Activated CD4-positive, alpha-beta T cell treated with anti-CD3 and anti-CD28 coated beads, Interleukin-2, Interleukin-4, amounts not matched to agents 100 ng/mL and 50 ng/mL, durations not matched to agents 16 hours and 8 hours (primary cell): ENCODE data around the gene OR2D3.
"Not testable (repeated sequence)": the region's sequence is repeated elsewhere in the genome, so short reads cannot be mapped to it uniquely, and the experiment has no call there.

Experiments used
- DNase-seq: peaks from one replicate; pipeline ENCODE4 v3.0.0-alpha.2; 2020; ENCODE audit warnings: low spot score

The OR2D3 gene, protein sequence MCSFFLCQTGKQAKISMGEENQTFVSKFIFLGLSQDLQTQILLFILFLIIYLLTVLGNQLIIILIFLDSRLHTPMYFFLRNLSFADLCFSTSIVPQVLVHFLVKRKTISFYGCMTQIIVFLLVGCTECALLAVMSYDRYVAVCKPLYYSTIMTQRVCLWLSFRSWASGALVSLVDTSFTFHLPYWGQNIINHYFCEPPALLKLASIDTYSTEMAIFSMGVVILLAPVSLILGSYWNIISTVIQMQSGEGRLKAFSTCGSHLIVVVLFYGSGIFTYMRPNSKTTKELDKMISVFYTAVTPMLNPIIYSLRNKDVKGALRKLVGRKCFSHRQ

DNA sequence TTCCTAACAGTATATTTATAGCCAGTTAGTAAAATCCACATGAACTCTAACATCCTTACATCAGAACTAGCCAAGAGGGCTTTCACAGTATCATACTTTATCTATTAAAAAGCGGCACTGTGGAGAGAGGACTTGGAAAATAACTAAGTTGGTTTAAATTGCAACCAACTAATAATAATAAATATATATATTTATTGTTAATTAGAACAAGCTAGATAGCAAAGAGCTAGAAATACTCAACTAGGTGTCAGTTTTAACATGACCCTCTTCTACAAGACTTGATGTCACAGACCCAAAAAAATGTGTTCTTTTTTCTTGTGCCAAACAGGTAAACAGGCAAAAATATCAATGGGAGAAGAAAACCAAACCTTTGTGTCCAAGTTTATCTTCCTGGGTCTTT is at the start of gene OR2D3:
Gene OR2D3 (plus strand): TSS at position 301 of the 400 bp plus-strand sequence. CDS start 0 bp downstream, at position 301.
- DNase-seq: no peak

DNA sequence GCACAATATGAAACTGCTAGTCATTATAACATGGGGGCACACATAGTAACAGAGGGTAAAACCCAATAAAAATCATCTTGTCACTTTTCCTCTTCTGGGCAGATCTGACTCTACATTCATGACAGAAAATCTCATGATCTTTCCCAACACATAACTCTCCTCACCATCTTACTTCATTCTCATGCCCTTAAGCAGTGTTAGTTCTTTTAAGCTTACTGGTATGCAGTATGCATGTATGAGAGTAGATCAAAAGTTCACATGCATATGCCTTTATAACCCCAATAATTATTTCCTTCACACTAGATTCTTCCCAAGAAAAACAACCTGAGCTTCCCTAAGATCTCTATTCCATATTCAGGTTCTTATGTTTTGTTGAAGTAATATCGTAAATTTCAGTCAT is 49.5 kb upstream of the OR2D3 start:
- DNase-seq: no peak

DNA sequence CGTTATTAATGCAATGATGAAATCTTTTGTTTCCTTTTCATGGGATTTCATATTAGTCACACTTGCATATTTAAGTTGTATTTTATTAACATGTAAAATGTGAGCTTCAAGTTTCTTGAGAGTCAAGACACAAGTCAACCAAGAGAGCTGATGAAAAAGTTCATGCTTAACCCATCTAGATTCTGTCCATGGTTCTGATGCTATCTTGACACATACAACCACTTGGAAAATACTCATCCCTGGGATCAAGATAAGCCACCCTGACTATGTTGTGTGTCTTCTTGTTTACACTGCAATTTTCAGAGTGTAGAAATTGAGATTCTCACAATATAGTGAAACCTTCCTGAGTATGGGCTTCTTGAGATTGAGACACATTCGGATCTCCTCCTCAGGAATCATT is 45.0 kb upstream of the OR2D3 start:
- no peak for DNase-seq

DNA sequence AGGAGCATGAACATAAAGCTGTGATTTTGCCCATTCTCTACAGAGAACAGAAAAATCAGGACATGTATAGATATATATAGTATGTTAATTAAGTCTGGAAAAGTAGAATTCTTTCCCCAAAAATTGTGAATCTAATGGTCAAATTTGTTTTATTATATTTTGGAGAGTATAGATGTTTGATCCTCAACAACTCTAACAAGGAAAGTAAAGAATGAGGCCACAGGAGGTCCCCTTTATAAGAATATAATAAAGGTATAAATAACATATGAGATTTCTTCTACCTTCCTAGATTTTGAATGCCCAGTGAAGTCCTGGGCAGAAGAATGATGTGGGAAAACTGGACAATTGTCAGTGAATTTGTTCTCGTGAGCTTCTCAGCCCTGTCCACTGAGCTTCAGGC is 44.5 kb upstream of the OR2D3 start, which contains the start of gene OR10A4:
Gene OR10A4 (plus strand): TSS at position 301 of the 400 bp plus-strand sequence. CDS start 23 bp downstream, at position 324.
- no peak for DNase-seq

DNA sequence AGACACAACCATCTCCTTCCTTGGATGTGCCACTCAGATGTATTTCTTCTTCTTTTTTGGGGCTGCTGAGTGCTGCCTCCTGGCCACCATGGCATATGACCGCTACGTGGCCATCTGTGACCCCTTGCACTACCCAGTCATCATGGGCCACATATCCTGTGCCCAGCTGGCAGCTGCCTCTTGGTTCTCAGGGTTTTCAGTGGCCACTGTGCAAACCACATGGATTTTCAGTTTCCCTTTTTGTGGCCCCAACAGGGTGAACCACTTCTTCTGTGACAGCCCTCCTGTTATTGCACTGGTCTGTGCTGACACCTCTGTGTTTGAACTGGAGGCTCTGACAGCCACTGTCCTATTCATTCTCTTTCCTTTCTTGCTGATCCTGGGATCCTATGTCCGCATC is 43.9 kb upstream of the OR2D3 start:
- no peak for DNase-seq

DNA sequence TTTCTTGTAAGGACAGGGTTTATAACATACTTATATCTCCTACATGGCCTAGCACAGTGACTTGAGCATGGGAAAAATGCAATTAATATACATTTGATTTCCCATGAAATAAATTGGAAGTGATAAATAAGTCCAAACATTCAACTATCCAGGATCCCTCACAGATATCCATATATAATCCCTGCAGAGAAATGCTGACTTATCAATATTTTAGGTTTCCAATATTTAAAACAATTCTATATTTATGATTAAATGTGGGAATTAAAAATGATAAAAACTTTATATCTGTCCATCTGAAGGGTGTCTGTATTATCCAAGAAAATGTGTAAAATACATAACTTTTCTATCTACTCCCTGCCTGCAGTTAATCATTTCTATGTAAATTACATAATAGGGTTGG is 38.1 kb upstream of the OR2D3 start:
- DNase-seq: no peak

DNA sequence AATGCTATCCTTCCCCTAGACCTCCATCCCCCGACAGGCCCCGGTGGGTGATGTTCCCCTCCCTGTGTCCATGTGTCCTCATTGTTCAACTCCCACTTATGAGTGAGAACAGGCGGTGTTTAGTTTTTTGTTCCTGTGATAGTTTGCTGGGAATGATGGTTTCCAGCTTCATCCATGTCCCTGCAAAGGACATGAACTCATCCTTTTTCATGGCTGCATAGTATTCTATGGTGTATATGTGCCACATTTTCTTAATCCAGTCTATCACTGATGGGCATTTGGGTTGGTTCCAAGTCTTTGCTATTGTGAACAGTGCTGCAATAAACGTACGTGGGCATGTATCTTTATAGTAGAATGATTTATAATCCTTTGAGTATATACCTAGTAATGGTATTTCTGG is 33.1 kb upstream of the OR2D3 start:
- DNase-seq: not testable (repeated sequence)

DNA sequence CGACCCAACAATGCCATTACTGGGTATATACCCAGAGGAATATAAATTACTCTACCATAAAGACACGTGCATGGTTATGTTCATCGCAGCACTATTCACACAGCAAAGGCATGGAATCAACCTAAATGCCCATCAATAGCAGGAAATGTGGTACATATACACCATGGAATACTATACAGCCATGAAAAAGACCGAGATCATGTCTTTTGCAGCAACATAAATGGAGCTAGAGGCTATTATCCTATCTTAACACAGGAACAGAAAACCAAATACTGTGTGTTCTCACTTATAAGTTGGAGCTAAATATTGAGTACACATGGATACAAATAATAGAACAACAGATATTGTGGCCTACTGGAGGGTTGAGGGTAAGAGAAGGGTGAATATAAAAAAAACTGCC is 32.0 kb upstream of the OR2D3 start:
- no peak for DNase-seq

DNA sequence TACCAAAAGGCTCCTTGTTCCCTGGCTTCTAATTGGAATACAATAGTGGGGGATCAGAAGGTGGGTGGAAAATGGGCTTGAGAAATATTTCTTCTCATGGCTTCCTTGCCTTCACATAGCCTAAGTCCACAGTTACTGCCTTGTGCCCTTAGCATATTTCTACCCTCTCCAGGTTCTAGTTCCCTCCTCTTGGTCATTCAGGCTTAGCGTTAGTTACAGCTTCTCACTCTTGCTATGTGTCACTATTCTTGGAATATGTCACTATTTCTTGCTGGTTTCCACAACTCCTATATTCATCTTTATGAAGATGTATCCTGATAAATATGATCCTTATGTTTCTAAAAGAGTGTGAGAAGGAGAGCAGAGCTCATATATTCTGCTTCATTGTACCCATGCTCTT is 31.0 kb upstream of the OR2D3 start:
- no peak for DNase-seq

DNA sequence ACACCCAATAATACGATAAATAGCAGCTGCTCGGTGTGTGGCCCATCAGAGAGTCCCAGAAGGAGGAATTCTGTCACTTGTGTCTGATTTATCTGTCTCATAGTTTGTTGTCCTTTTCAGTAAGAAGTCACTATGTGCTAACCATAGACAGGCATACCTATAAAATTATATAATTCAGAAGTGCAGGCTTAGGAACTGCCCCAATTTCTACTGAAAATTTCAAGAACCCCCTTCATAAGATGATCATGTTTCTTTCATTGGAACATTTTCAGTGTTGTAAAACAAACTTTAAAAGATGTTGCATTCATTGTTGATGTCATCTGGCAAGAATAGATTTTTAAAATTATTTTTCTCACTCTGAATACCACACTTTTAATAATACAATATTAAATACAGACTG is 28.4 kb upstream of the OR2D3 start, which contains the start of gene OR2D2:
Gene OR2D2 (minus strand): TSS at position 101 of the 400 bp plus-strand sequence. CDS start 0 bp downstream, at position 101.
- no peak for DNase-seq

DNA sequence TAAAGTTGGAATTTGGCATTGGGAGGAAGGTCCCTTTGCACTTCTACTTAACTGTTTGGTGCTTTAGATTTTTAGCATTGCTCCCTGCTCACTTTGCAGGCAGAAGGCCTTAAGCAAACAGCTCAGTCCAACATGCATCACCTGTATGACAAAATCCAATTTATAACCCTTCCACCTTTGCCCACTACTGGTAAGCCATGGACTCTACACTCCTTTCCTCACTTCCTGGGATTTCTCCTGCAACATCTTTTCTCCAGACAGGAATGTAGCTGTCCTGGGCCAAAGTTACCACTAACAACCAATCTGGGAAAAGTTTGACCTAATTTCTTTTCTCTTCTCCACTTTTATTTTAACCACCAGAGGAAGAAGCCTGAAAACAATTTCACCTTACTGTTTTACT is 26.7 kb upstream of the OR2D3 start:
- DNase-seq: no peak

DNA sequence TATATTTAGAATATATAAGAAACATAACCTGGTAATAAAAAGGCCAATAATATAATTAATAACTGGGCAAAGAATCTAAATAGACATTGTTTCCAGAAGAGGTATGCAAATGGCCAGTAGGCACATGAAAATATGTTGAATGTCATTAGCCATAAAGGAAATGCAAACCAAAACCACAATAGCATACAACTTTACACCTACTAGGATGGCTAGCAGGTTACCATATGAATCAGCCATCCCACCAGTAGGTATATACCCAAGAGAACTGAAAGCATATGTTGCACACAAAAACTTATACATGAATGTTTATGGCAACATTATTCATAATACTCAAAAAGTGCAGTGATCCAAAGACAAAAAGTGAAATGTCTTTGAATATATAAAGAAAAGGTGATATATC is 25.8 kb upstream of the OR2D3 start:
- DNase-seq: peak; percentile 17

DNA sequence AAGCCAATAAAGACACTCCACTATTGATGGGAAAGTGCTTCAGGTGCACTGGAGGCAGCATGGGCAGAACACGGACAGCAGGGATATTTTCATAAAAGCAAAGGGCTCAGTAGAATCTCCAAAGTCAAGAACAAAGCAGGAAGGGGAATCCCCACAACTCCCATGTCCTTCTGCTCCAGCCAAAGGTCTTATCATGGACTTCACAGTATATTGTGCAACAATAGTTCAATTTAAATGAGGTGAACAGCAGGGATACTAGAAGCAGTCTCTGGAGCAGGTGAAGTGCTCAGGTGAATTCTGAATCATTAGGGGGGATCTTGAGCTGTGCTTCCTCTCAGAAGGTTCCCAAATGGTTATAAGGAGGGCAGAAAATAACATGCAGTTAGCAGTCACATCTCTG is 21.9 kb upstream of the OR2D3 start:
- no peak for DNase-seq

DNA sequence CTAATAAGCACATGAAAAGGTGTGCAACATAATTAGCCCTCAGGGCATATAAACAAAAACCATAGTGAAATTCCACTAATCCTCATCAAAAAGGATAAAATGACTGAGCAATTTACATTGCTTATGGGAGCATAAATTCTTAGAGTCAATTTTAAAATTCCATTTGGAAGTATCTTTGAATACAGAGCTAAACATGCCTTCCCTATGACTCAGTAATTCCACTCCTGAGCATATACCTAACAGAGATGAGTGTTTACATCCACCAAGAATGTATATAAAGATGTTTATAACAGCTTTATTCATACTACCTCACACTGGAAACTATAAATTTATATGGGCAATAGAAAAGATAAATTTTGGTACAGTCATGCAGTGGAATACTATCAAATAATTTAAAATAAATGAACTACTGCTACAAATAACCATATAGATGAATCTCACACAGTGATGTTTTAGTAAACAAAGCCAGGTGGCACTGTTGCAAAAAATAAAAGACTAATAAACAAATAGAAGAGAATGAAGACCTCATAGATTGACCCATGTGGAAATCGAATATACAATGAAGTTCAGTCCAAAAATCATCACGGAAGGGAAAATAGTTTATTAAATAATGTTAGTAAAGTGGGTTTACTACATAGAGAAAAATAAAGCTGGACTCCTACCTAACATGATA is 20.3 kb upstream of the OR2D3 start:
- DNase-seq: no peak

DNA sequence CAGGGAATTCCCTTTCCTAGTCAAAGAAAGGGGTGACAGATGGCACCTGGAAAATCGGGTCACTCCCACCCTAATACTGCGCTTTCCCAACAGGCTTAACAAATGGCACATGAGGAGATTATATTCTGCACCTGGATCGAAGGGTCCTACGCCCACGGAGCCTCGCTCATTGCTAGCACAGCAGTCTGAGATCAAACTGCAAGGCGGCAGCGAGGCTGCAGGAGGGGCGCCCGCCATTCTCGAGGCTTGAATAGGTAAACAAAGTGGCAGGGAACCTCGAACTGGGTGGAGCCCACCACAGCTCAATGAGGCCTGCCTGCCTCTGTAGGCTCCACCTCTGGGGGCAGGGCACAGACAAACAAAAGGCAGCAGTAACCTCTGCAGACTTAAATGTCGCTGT is 16.0 kb upstream of the OR2D3 start:
- not testable (repeated sequence) for DNase-seq

DNA sequence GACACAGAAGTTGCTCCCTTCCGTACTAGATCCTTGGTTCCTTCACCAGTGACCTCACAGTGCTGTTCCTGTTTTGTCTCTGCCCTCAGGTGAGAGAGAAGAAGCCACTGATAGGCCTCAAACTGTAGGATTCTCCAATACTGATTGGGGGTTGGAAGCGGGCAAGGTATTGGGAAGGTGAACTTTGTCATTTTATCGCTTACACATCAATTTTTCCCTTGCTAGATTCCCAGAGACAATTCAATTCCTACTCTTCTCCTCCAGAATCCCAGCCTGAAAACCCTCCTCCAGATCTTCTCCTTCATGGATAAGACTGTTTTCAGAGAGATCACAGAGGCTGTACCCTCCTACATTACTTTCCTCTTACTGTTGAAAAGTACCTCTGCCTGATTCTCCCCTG is 9.4 kb upstream of the OR2D3 start:
- no peak for DNase-seq

DNA sequence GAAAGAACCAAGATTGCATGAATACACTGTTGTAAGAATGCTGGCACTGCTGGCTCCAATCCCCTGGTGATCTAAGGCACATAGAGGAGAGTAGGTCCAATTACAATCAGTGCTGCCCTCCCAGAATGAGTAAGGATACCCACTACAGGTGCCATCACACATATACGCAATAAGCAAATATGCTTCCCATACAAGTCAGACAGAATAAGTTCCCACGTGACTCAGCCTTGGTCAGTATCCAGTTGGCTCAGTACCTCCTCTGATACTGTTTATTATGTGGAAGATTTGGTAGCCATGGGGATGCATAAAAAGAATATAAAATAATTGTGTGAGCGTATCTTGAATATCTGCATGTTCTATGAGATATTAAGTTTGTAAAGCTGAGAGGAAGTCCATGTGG is 8.9 kb upstream of the OR2D3 start:
- no peak for DNase-seq

DNA sequence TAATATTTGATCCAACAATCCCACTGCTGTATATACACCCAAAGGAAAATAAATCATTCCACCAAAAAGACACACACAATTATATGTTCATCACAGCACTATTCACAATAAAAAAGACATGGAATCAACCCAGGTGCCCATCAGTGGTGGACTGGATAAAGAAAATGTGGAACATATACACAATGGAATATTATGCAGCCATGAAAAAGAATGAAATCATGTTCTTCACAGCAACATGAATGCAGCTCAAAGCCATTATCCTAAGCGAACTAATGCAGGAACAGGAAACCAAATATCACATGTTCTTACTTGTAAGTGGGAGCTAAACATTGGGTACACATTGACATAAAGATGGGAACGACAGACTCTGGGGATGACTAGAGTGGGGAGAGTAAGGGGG is 1.1 kb upstream of the OR2D3 start:
- DNase-seq: no peak

DNA sequence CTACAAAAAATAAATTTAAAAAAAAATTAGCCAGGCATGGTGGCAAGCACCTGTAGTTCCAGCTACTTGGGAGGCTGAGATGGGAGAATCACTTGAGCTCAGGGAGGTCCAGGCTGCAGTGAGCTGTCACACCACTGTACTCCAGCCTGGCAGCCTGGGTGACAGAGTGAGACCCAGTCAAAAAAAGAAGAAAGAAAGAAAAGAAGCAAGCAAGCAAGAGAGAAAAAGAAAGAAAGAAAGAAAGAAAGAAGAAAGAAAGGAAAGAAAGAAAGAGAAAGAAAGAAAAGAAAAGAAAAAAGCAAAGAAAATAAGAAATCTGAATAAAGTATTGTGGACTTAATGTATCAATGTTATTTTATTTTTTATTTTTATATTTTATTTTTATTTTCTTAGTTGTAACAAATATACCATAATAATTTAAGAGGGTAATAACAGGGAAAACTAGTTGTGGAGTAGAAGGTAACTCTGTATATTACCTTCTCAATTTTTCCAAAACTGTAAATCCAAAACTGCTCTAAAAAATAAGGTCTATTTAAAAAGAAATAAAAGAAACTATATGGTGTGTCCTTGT is 4.3 kb downstream of the OR2D3 start:
- DNase-seq: no peak

DNA sequence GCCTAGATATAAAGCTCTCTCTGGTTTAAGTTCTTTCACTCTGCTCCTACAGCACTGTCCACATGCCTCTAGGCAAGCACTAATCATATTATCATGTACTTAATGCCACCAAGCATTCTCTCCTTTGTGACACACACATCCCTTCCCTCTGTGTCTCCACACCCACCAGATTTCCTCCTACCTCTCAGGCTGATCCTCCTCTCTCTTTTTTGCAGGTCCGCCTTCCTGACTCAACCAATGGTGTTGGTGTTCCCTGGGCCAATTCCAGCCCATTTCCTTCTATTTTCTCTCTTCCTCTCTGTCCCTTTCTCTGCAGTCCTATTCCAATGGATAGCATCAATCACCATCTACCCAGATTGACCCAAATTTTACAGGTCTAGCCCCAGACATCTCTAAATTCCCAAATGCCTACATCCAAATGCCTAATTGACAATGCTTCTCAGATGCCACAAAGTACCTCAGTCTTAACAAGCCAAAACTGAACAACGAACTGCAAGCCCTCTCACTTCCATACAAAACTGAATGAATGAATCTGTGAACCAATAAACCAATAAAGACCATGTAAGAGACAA is 4.9 kb downstream of the OR2D3 start:
- DNase-seq: no peak

DNA sequence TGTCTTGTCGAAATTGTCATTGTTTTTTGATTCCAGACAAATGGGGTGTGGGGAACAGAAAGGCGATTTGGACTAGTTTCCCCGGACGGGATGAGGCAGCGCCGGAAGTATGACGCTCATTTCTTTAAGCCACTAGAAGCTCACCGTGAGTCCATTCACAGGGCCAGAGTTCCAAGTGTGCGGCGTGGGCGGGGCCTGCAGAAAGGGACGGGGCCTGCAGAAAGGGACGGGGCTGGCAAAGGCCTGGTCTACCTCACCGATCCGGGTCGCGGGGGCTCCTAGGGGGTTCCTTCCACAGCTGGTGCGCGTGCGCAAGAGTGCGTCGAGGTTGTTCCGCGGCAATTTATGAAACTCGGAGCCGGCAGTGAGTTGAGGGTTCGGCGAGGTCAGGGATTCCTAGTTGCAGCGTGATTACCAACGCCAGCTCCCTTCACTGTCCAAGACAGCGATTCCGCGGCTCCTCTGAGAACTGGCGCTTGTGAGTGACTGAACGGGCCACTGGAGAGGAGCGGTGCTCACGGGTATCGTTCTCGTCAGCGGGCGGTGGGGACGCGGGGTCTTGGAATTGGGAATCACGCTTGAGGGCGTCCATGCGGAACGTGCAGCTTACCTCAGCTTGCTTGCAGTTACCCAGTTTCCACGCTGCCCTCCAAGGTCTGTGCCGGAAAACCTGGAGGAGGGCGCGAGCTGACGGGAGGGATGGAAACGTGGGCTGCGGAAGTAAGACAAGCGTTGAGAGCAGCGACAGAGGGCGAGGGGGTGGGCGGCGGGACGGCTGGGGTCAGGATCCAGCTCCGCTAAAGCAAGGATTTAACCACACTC is 5.6 kb downstream of the OR2D3 start, which contains the start of gene ZNF215:
Gene ZNF215 (plus strand): TSS at position 219 of the 822 bp plus-strand sequence. CDS start 5,847 bp downstream, outside the sequence.
- peak; percentile 52 for DNase-seq
